ENCODE measurements around the gene AJM1.

AJM1 gene

DNA sequence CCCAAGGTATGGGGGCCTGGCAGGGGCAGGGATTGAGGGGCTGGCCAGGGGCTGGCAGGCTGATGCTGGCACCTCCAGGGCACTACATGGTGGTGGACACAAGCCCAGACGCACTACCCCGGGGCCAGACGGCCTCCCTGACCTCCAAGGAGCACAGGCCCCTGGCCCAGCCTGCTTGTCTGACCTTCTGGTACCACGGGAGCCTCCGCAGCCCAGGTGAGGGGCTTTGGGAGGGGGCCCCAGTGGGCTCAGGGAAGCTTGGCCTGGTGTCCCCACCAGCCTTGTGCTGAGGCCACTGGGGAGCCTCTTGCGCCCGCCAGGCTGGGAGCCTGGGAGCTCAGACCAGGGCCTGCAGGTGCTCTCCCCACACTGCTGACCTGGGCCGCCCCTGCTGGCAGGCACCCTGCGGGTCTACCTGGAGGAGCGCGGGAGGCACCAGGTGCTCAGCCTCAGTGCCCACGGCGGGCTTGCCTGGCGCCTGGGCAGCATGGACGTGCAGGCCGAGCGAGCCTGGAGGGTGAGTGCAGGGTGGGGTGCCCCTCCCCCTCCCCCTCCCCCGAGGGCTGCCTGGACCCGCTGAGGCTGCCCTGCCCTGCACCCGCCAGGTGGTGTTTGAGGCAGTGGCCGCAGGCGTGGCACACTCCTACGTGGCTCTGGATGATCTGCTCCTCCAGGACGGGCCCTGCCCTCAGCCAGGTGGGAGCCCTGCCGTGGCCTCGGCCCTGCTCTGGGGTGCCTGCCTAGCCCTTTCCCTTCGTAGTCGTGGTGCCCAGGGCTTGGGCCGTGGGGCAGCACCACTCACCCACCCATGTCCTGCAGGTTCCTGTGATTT, 15.5 kb downstream of the AJM1 start:
- TF ChIP-seq, protein P1, sequence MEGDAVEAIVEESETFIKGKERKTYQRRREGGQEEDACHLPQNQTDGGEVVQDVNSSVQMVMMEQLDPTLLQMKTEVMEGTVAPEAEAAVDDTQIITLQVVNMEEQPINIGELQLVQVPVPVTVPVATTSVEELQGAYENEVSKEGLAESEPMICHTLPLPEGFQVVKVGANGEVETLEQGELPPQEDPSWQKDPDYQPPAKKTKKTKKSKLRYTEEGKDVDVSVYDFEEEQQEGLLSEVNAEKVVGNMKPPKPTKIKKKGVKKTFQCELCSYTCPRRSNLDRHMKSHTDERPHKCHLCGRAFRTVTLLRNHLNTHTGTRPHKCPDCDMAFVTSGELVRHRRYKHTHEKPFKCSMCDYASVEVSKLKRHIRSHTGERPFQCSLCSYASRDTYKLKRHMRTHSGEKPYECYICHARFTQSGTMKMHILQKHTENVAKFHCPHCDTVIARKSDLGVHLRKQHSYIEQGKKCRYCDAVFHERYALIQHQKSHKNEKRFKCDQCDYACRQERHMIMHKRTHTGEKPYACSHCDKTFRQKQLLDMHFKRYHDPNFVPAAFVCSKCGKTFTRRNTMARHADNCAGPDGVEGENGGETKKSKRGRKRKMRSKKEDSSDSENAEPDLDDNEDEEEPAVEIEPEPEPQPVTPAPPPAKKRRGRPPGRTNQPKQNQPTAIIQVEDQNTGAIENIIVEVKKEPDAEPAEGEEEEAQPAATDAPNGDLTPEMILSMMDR (IDR thresholded peaks at IDR 0.05; ENCODE audit: insufficient read depth, missing control alignments) = no peak
- FAIRE-seq (no peak), DNase-seq (ENCODE audit: insufficient read length, low spot score) (no peak)

DNA sequence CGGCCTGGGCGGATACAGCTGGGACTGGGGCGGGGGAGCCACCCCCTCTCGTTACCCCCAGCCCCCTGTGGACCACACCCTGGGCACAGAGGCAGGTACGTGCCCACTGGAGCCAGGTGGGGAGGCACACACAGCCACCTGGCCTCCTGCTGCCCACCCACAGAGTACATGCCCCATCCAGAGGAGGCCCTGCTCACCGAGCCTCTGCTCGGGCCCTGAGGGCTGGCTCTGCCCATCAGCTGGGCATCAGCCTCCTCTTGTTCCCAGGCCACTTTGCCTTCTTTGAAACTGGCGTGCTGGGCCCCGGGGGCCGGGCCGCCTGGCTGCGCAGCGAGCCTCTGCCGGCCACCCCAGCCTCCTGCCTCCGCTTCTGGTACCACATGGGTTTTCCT, 16.2 kb downstream of the AJM1 start:
- TF ChIP-seq, protein P1 (IDR thresholded peaks at IDR 0.05; ENCODE audit: insufficient read depth, missing control alignments) = no peak
- FAIRE-seq = no peak
- no peak for DNase-seq (ENCODE audit: insufficient read length, low spot score)

DNA sequence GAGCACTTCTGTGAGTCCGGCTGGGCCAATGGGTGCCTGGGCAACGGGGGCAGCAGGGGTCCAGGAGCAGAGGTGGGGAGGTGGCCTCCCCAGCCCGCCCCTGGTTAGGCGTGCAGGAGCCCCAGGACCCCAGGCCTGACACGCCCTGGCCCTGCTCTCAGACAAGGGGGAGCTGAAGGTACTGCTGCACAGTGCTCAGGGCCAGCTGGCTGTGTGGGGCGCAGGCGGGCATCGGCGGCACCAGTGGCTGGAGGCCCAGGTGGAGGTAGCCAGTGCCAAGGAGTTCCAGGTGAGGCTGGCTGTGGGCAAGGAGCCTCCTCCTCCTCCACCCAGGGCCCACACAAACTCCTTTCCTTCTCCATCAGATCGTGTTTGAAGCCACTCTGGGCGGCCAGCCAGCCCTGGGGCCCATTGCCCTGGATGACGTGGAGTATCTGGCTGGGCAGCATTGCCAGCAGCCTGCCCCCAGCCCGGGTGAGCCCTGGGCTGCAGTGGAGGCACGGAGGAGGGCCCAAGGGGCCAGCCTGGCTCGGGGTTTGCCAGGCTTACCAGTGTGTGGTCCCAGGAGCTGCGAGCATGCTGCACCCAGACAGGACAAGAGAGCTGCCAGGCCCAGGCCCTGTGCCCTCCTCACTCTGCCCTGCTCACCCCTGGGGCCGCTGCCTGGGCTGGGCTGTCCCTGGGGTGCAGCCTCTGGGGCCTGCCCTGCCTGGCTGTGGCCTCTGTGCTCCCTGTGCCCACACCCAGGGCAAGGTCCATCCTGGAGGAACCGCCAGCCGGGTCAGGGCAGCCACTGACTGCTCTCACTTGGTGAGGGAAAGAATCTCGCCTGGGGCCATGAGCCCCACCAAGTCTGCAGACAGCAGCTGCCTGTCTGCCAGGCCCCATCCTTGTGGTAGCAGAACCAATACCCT, 16.8 kb downstream of the AJM1 start:
- no peak for DNase-seq (ENCODE audit: insufficient read length, low spot score)
- no peak for FAIRE-seq
- TF ChIP-seq, protein P1 (IDR thresholded peaks at IDR 0.05; ENCODE audit: insufficient read depth, missing control alignments) = no peak

DNA sequence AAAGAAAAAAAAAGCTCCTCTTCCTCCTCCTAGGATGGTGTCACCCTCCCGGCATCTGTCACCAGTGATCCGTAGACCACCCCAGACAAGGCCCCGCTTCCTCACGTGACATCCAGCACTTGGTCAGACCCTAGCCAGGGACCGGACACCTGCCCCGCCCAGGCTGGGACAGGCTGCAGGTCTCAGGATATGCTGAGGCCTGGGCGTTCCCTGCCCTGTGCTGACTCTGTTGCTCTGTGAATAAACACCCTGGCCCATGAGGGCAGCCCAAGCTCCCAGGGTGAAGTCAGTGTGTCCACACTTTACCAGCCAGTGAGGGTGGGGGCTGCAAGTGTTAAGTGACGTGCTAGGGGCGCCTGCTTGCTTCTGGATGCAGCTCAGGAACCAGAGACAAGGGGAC, 18.3 kb downstream of the AJM1 start:
- FAIRE-seq = no peak
- TF ChIP-seq, protein P1 (IDR thresholded peaks at IDR 0.05; ENCODE audit: insufficient read depth, missing control alignments) = no peak

DNA sequence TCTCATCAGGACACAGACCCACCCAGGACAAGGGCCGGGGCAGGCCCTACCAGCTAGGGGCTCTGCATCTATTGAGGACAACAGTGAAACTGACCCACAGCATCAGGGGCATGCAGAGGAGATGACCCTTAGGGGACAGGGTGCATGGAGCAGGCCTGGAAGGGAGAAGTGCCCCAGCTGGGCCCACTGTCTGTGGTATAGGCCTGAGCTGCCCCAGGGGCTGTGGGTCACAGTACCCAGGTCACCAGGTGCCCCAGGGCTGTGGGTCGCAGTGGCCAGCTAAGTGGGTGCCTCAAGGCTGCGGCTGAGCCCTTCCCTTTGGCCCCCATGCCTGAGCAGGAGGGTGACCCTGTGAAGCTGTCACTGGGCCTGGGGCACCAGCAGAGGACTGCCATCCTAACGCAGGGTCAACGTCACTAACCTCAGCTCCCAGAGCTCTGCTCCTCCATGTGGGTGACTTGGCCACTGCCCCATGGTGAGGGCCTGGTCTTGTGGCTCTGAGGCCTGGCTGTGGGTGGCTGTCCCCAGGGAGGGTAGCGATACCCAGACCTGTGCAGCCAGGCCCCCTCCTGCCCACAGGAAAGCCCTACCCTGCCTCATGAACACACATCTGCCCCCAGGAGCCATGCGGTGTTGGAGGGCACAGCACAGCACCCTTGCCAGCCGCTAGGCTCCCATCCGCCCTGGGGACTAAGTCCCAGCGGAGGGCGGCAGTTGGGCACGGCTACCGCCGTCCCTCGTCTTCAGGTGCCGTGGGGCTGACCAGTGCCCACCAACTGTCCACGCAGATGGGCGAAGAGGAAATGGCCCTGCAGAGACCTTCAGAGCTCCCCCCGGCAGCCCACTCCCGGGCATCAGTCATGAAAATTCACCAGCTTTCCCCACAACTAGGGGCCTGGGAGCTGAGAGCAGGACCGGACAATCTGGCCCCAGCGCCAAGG, 18.9 kb downstream of the AJM1 start:
- TF ChIP-seq, protein P1 (IDR thresholded peaks at IDR 0.05; ENCODE audit: insufficient read depth, missing control alignments) = no peak
- DNase-seq (ENCODE audit: insufficient read length, low spot score) = no peak
- no peak for FAIRE-seq

More for the DNA sequence above, 18.3 kb downstream of the AJM1 start:
- no peak for DNase-seq (ENCODE audit: insufficient read length, low spot score)

DNA sequence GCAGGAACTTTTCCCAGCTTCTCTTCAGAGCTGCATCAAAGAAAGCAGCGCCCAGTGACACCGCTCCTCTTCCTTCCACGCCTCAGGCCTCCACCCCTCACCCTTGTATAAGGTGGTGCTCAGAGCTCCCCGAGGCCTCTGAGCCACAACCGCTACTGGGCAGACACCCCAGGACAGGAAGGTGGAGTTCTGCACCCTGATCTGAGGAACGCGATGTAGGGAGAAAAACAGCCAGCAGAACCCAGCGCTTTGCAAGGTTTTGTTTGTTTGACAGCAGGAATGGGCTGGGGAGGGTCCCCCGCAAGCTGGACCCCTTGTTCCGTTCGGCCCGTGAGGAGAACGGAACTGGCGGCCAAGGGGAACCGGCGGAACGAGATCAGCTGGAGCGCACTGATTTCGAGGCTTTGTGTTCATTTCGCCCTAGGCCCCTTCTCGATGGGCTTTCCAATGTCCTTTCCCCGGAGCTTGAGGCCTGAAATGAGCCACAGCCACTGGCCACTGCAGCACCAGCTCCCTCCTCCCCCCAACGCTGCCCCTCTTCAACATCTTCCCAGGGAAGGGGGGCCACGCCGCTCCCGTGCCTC, 19.7 kb downstream of the AJM1 start:
- TF ChIP-seq, protein P1 (IDR thresholded peaks at IDR 0.05; ENCODE audit: insufficient read depth, missing control alignments) = no peak
- FAIRE-seq = no peak
- no peak for DNase-seq (ENCODE audit: insufficient read length, low spot score)

Measured in D721Med (cell line).